ENCODE measurements around the gene C2CD4D.
"Not testable (repeated sequence)": the region's sequence is repeated elsewhere in the genome, so short reads cannot be mapped to it uniquely, and the experiment has no call there.

C2CD4D gene

GRCh38 chr1:151858030-151858746 lies 18.6 kb upstream of the C2CD4D start:
- DNase-seq, result no peak

- DNase-seq, result no peak
These were observed 16.3 kb upstream of the C2CD4D start for GRCh38 chr1:151855933-151856332.

GRCh38 chr1:151855516-151855915 lies 15.9 kb upstream of the C2CD4D start:
- not testable (repeated sequence) for DNase-seq

- DNase-seq, result no peak
These were observed 15.0 kb upstream of the C2CD4D start for GRCh38 chr1:151854658-151855057.

DNA sequence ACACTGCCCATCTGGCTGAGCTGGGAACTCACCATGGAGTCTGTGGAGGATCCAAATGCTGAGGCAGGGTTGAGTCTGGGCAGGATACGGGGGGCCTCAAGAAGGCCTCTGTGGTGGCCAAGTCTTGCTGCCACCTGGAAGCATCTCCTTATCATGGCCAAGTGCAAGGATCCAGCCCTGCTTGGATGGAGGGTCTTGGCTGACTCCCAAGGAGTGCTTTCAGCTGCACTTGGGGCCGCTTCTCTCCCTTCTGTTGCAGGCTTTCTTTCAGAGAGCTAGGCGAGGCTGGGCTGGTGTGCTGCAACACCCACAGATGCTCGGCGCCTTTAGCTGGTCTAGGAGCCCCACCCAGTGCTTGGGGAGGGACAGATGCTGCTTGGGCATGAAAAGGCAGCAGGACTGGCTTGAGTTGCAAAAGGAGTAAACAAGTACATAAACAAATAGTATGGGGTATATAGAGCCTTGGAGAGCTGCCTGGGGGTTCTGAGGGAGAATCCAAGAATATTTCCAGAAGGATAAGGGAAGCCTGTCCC lies 13.9 kb upstream of the C2CD4D start, which contains the start of gene THEM5:
THEM5 (minus strand) TSS at position 302 of the 533 bp plus-strand sequence; CDS start at position 155, 147 bp downstream.
- DNase-seq, result peak; percentile 25 to 62

DNA sequence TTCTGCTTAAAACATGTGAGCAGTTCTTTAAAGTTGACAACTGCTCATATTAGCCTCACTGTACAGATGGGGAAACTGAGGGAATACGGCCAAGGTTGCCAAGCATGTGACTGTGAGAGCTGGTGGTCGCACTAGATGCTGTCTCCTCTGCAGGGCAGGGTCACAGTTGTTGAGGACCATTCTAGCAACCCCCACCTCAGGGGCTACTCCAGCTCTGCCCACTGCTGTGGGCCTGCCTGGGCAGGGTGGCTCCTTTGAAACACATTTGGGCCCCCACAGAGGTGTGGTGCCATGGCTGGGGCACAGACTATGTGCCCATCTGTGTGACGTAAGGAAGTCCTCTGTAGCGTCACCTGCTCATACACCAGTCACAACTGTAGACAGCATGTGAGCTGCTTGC lies 13.1 kb upstream of the C2CD4D start:
- no peak for DNase-seq

GRCh38 chr1:151851886-151852285 lies 12.3 kb upstream of the C2CD4D start:
- no peak for DNase-seq

DNA sequence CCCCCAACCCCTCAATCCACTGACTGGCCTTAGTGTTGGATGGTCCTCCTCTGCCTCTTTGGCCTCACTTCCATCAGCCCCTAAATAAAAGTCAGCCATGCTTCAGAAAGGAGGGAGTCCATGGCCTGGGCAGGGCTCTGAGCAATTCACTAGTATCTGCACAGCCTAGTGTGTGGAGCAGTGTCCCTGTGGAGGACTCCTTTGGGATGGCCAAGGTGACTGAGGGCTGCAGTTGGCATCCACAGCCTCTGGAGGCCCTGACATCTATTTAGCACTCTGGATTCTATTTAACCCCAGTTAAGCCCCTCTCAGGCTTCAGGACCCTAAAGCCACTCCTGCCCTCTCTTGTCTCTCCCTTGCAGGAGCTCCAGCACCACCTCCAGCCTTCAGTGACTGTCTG lies 10.3 kb upstream of the C2CD4D start:
- no peak for DNase-seq

DNA sequence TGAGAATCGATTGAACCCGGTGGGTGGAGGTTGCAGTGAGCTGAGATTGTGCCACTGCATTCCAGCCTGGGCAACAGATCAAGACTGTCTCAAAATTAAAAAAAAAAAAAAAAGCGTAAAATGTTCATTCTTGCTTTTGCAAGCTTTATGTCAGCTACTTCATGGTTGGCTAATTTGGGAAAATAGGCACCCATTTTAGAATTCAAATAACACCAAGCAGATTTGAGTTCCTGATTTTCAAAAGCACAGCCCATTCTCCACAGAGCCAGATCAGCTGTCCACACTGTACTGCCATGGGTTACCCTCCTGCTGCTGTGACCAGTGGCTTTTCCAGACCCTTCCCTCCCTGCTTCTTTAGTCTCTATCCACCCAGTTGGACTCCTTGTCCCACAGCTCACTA lies 9.5 kb upstream of the C2CD4D start:
- no peak for DNase-seq

DNA sequence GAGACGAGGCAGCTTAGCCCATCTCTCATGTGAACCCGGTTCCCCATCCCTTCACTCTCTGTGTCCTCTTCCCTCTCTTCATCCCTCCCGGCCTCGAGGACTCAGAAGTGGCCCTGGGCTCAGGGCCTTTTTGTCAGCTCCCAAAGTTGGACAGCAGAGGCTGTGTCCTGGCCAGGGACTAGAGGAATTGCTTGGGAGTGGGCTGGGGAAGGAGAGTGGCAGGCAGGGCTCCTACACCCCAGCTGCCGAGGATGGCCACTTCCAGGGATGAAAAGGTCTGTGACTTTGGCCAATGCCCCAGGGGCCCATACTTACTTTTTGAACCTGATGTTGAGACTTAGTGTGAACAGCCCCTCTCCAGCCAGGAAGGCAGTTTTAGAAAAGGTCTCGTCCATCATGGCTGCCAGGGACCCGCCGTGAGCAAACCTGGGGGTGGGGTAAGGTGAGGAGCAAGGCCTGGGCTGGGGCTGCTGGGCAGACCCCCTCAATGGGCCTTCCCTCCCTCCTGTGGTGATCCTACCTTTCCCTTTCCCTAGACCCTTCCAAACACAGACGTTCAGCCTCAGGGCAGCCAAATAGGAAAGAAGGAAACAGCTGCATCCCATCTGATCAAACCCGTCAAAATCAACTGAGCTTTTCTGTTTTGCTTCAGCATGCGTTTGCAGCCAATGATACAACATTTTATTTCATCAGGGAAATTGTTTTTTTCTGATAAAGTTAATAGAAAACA lies 8.4 kb upstream of the C2CD4D start:
- DNase-seq, result no peak

GRCh38 chr1:151846686-151847237 lies 7.1 kb upstream of the C2CD4D start:
- DNase-seq, result no peak

- DNase-seq, result no peak
These were observed 6.5 kb upstream of the C2CD4D start for GRCh38 chr1:151846062-151846568.

DNA sequence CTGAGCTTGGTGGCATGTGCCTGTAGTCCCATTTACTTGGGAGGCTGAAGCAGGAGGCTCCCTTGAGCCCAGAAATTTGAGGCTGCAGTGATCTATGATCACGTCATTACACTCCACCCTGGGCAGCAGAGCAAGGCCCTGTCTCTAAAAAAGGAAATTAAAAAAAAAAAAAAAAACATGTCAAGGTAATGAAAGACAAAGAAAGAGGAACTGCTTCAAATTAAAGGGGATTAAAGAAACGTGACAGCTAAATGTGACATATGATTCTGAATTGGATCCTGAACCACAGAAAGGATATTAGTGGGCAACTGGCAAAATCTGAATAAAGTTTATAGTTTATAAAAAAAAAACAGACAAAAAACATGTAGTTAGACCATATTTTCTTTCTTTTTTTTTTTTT lies 3.8 kb upstream of the C2CD4D start:
- no peak for DNase-seq

- DNase-seq, result peak in 1 of 2 experiments; percentile 16
These were observed 1.5 kb upstream of the C2CD4D start for GRCh38 chr1:151841141-151841540.

DNA sequence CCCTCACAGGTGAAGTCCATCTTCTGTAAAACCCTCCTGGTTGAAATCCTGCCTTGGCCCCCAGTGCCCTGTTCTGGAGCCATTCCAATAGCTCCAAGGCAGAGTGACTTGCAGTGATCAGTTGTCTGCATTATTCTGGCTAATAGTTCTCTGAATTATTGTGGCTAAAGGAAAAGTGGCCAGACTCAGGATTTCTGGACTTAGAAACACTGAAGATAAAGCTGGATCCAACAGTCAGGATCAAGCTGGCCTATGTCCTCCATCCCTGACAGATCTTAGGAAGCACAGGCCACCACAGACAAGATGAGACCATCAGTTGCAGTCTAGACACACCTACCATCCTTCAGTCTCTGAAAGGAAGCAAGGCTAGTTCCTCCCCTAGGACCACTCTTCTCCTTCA lies 801 bp upstream of the C2CD4D start:
- DNase-seq, result no peak

- DNase-seq, result no peak
These were observed 573 bp downstream of the C2CD4D start for GRCh38 chr1:151839082-151839412.

- no peak for DNase-seq
These were observed 1.2 kb downstream of the C2CD4D start for GRCh38 chr1:151838222-151839081.

GRCh38 chr1:151837884-151838221 lies 1.8 kb downstream of the C2CD4D start:
- DNase-seq, result no peak

GRCh38 chr1:151837197-151837596 lies 2.4 kb downstream of the C2CD4D start:
- no peak for DNase-seq

DNA sequence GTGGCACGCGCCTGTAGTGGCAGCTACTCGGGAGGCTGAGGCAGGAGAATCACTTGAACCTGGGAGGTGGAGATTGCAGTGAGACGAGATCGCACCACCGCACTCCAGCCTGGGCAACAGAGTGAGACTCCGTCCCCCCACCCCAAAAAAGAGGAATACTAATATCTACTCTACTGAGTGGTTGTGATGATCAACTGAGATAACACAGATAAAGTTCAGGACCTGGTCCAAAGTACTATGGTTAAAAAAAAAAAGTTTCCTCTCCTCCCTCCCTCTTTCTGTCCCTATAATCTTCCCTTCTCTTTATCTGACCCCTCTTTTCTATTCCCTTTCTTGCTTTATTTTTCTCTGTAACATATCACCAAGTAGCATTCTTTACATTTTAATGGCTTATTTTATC lies 4.0 kb downstream of the C2CD4D start:
- DNase-seq, result no peak

DNA sequence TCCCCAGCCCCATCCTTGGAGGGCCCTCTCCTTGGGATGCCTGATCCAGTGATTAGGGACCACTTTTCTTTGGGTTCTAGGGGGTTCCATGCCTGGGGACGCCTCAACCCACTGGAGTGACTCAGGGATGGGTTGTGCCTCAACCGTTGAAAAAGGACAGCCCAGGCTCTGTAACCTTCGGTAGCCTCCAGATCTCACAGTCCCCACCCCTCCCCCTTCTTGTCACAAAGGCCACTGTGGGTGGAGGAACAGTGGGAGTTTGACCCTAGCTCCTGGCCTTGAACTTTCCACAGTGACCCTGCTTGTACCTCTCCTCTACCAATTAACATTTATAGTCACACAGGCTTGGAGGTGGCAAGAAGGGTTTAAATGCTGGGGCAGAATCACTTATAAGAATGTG lies 5.4 kb downstream of the C2CD4D start:
- no peak for DNase-seq

GRCh38 chr1:151833172-151833900 lies 6.3 kb downstream of the C2CD4D start:
- no peak for DNase-seq

Data from NCI-H524 (cell line).